ENCODE data around the gene UBA6. TPM values are rescaled to one million over a fixed set of nuclear protein-coding genes. Genes with fewer than 3 reads are reported as not detected.
A peak's percentile ranks its signal among the peaks of the same experiment; 100 is the strongest.
"Not testable (repeated sequence)": the region's sequence is repeated elsewhere in the genome, so short reads cannot be mapped to it uniquely, and the experiment has no call there.

UBA6 gene
- total RNA-seq, 1 donor from 2014 or later: 50.6 TPM

GRCh38 chr4:67714248-67714583 is 13.3 kb upstream of the UBA6 start:
- DNase-seq (ENCODE audit: low spot score): no peak

GRCh38 chr4:67713529-67714247 is 12.7 kb upstream of the UBA6 start:
- no peak for DNase-seq (ENCODE audit: low spot score)

GRCh38 chr4:67712650-67713528 is 11.9 kb upstream of the UBA6 start:
- DNase-seq (ENCODE audit: low spot score): no peak

- DNase-seq (ENCODE audit: low spot score): no peak
These were observed 11.2 kb upstream of the UBA6 start for GRCh38 chr4:67712000-67712625.

GRCh38 chr4:67706682-67707081 is 5.7 kb upstream of the UBA6 start:
- DNase-seq (ENCODE audit: low spot score): not testable (repeated sequence)

GRCh38 chr4:67704843-67705242 is 3.9 kb upstream of the UBA6 start:
- DNase-seq (ENCODE audit: low spot score): no peak

- no peak for DNase-seq (ENCODE audit: low spot score)
These were observed 1.2 kb upstream of the UBA6 start for GRCh38 chr4:67702166-67702565.

- no peak for DNase-seq (ENCODE audit: low spot score)
These were observed 529 bp upstream of the UBA6 start for GRCh38 chr4:67701517-67701850.

GRCh38 chr4:67700116-67700737 is 728 bp downstream of the UBA6 start:
- peak; percentile 2 for DNase-seq (ENCODE audit: low spot score)

- DNase-seq (ENCODE audit: low spot score): no peak
These were observed 1.4 kb downstream of the UBA6 start for GRCh38 chr4:67699603-67700002.

- DNase-seq (ENCODE audit: low spot score): no peak
These were observed 2.9 kb downstream of the UBA6 start for GRCh38 chr4:67697860-67698687.

GRCh38 chr4:67696061-67696460 is 4.9 kb downstream of the UBA6 start:
- DNase-seq (ENCODE audit: low spot score): no peak

GRCh38 chr4:67694662-67695061 is 6.3 kb downstream of the UBA6 start:
- no peak for DNase-seq (ENCODE audit: low spot score)

GRCh38 chr4:67691328-67691727 is 9.6 kb downstream of the UBA6 start:
- DNase-seq (ENCODE audit: low spot score): no peak

GRCh38 chr4:67687636-67688035 is 13.3 kb downstream of the UBA6 start:
- DNase-seq (ENCODE audit: low spot score): peak; percentile 41

GRCh38 chr4:67685532-67685859 is 15.5 kb downstream of the UBA6 start:
- no peak for DNase-seq (ENCODE audit: low spot score)

GRCh38 chr4:67684839-67685531 is 16.0 kb downstream of the UBA6 start:
- DNase-seq (ENCODE audit: low spot score): no peak

GRCh38 chr4:67682266-67682665 is 18.7 kb downstream of the UBA6 start:
- no peak for DNase-seq (ENCODE audit: low spot score)

GRCh38 chr4:67680581-67681222 is 20.3 kb downstream of the UBA6 start:
- DNase-seq (ENCODE audit: low spot score): no peak

GRCh38 chr4:67678612-67679011 is 22.3 kb downstream of the UBA6 start:
- DNase-seq (ENCODE audit: low spot score): no peak
